OCI-LY3 (cell line): ENCODE results near the gene TCERG1L.

Experiments
- H2AFZ ChIP-seq: fragments of 200-600, 300-600 bp; shearing (Covaris generic); 2 replicates; pipeline ENCODE4 v1.6.0; 2014; ENCODE audit warnings: antibody characterized with exemption, low read depth, low read length
- H3K27ac ChIP-seq: fragments of 200-600, 300-600 bp; sonication (generic); 2 replicates; pipeline ENCODE4 v1.5.1; 2014; ENCODE audit warnings: mild to moderate bottlenecking, low read length, moderate library complexity, mixed read lengths
- H3K27me3 ChIP-seq: fragments of 200-600, 300-600 bp; sonication (generic); 2 replicates; pipeline ENCODE4 v1.6.1; 2014; ENCODE audit warnings: low read depth, low read length, mixed read lengths
- H3K36me3 ChIP-seq: fragments of 200-600, 300-600 bp; sonication (generic); replicated peaks from 2 replicates; pipeline ENCODE3; 2014; ENCODE audit warnings: low read depth, low read length, mixed read lengths
- H3K4me1 ChIP-seq: fragments of 300-600, 200-600 bp; sonication (generic); 2 replicates; pipeline ENCODE4 v1.6.1; 2014; ENCODE audit warnings: low read length, mixed read lengths
- H3K4me2 ChIP-seq: fragments of 200-600, 300-600 bp; sonication (generic); 2 replicates; pipeline ENCODE4 v1.6.1; 2014; ENCODE audit warnings: low read length, mixed read lengths
- H3K4me3 ChIP-seq: fragments of 300-600, 200-600 bp; sonication (generic); 2 replicates; pipeline ENCODE4 v1.5.1; 2014; ENCODE audit warnings: antibody characterized with exemption, mild to moderate bottlenecking, low read length, moderate library complexity
- H3K79me2 ChIP-seq: fragments of 300-600, 200-600 bp; shearing (Covaris generic); 2 replicates; pipeline ENCODE4 v1.6.1; 2014; ENCODE audit warnings: mild to moderate bottlenecking, low read length, mixed read lengths
- H3K9ac ChIP-seq: fragments of 300-600, 200-600 bp; shearing (Covaris generic); 2 replicates; pipeline ENCODE4 v1.6.0; 2014; ENCODE audit warnings: mild to moderate bottlenecking, low read length, moderate library complexity
- H3K9me3 ChIP-seq: fragments of 200-600, 300-600 bp; shearing (Covaris generic); 2 replicates; pipeline ENCODE4 v1.6.1; 2014; ENCODE audit warnings: low read length, mixed read lengths; ENCODE audit not compliant: insufficient read depth
- H4K20me1 ChIP-seq: fragments of 200-600, 300-600 bp; sonication (generic); 2 replicates; pipeline ENCODE4 v1.6.1; 2016; ENCODE audit warnings: low read length, mixed read lengths; ENCODE audit not compliant: insufficient read depth
- CTCF ChIP-seq: fragments of 200-600, 300-600 bp; sonication (generic); IDR thresholded peaks from 2 replicates; pipeline ENCODE4 v1.5.1; 2014; ENCODE audit warnings: antibody characterized with exemption, low read length, low read depth
- EZH2phosphoT487 ChIP-seq: fragments of 200-600 bp; shearing (Covaris generic); IDR thresholded peaks from 2 replicates; pipeline ENCODE4 v1.6.1; 2018; ENCODE audit warnings: antibody characterized with exemption, mixed run types, low read depth

Gene TCERG1L

GRCh38 chr10:131195558-131196159 lies 115.9 kb downstream of the TCERG1L start:
- Histone ChIP-seq H3K9ac (no peak overlapping the region), H3K36me3 (no peaks in the 10 kb centered on the region), H3K79me2 (no peaks in the 10 kb centered on the region), H3K9me3 (no peaks in the 10 kb centered on the region), H3K27ac (no peak overlapping the region), H3K4me3 (no peak overlapping the region), H4K20me1 (no peaks in the 10 kb centered on the region), H3K4me1 (no peaks in the 10 kb centered on the region), H3K27me3 (no peaks in the 10 kb centered on the region), H2AFZ (no peak overlapping the region), H3K4me2 (no peak overlapping the region)
- no peak for TF ChIP-seq EZH2phosphoT487
- no peak for TF ChIP-seq CTCF

GRCh38 chr10:131195116-131195515 lies 116.4 kb downstream of the TCERG1L start:
- H3K36me3 ChIP-seq = no peaks in the 10 kb centered on the region
- no peaks in the 10 kb centered on the region for H3K4me1 ChIP-seq
- no peak overlapping the region for H3K9ac ChIP-seq
- H3K4me3 ChIP-seq = no peak overlapping the region
- H3K27me3 ChIP-seq = no peaks in the 10 kb centered on the region
- H3K4me2 ChIP-seq = no peak overlapping the region
- no peak overlapping the region for H2AFZ ChIP-seq
- H3K79me2 ChIP-seq = no peaks in the 10 kb centered on the region
- no peaks in the 10 kb centered on the region for H4K20me1 ChIP-seq
- H3K9me3 ChIP-seq = no peaks in the 10 kb centered on the region
- no peak overlapping the region for H3K27ac ChIP-seq
- no peak for TF ChIP-seq EZH2phosphoT487
- TF ChIP-seq CTCF = no peak

- Histone ChIP-seq H3K9ac (no peak overlapping the region), H3K4me2 (no peak overlapping the region), H3K4me3 (no peak overlapping the region), H3K9me3 (no peaks in the 10 kb centered on the region), H3K4me1 (no peaks in the 10 kb centered on the region), H2AFZ (no peak overlapping the region), H3K79me2 (no peaks in the 10 kb centered on the region), H3K36me3 (no peaks in the 10 kb centered on the region), H3K27me3 (no peaks in the 10 kb centered on the region), H4K20me1 (no peaks in the 10 kb centered on the region), H3K27ac (no peak overlapping the region)
- no peak for TF ChIP-seq CTCF
Observed at GRCh38 chr10:131193923-131194322, 117.6 kb downstream of the TCERG1L start.

- no peaks in the 10 kb centered on the region for H4K20me1 ChIP-seq
- H3K4me1 ChIP-seq = no peaks in the 10 kb centered on the region
- H3K36me3 ChIP-seq = no peaks in the 10 kb centered on the region
- no peak overlapping the region for H3K4me3 ChIP-seq
- no peaks in the 10 kb centered on the region for H3K79me2 ChIP-seq
- H3K9ac ChIP-seq = no peak overlapping the region
- H3K27me3 ChIP-seq = no peaks in the 10 kb centered on the region
- no peak overlapping the region for H3K4me2 ChIP-seq
- no peaks in the 10 kb centered on the region for H3K9me3 ChIP-seq
- no peak for TF ChIP-seq CTCF
- TF ChIP-seq EZH2phosphoT487 = no peak
- no peak overlapping the region for H2AFZ ChIP-seq
- no peak overlapping the region for H3K27ac ChIP-seq
Observed at GRCh38 chr10:131188494-131188893, 123.0 kb downstream of the TCERG1L start.
